ENCODE measurements around the gene CLCN5. TPM values are rescaled to one million over a fixed set of nuclear protein-coding genes. Genes with fewer than 3 reads are reported as not detected.

CLCN5 gene
- total RNA-seq, 1 experiment from 2014 or later: 0.34 TPM

DNA sequence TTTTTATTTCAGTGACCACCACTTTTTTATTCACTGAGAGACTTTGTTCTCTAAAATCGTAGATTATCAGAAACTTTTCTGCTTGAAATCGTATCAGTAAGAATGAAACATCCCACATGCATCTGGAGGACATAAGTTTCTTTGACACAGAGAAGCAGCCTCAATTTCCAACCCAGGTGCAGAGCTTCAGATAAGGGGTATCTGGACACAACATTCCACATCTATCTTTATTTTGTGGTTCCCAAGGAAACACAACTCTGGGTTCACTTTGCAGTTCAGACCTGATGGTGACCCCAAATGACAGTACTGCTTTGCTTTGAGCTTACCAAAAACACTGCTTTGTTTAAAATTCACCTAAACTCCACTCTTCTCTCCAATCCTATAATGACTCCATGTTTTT is 1.3 kb upstream of the CLCN5 start:
- no peak for DNase-seq (ENCODE audit: low read depth)
- in situ Hi-C loops (cut with HindIII; ENCODE audit: low pct_unique_long_range_greater_than_20kb, low sequenced_read_pairs): no loop called here

DNA sequence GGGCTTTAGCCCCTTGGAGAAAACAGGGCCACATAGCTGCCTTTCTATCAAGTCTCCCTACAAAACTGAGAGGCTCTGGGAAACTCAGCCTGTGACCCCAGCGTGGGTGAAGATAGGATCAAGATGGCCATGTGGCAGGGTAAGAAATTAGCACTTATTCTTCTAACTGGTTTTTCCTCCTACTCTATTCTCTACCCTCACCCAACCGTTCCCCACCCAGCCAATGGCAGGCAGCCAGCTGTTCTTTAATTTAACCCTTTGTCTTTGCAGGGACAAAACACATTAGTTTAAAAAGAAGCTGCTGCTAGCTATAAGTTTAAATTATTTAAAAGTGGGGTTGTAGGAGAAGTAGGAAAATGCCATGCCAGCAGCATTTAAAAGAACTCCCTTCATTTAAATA is 2.8 kb downstream of the CLCN5 start:
- no peak for DNase-seq (ENCODE audit: low read depth)
- in situ Hi-C loops (cut with HindIII; ENCODE audit: low pct_unique_long_range_greater_than_20kb, low sequenced_read_pairs): no loop called here

DNA sequence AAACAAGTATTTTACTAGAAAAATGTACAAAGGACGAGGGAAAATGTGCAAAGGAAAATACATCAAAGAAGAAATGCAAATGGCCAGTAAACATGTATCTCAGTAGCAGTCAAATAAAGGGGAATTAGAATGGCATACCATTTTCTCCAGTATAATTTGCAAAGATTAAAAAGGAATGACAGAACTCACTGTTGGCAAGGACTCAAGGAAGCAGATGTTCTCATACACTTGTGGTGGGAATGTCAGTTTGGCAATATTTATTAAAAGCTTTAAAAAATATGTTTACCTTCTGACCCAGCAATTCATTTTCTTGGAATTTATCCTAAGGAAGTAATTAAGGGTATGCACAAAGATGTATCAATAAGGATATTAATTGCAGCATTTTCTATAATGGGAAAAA is 7.6 kb downstream of the CLCN5 start:
- DNase-seq (ENCODE audit: low read depth): no peak
- in situ Hi-C loops (cut with HindIII; ENCODE audit: low pct_unique_long_range_greater_than_20kb, low sequenced_read_pairs): no loop called here

DNA sequence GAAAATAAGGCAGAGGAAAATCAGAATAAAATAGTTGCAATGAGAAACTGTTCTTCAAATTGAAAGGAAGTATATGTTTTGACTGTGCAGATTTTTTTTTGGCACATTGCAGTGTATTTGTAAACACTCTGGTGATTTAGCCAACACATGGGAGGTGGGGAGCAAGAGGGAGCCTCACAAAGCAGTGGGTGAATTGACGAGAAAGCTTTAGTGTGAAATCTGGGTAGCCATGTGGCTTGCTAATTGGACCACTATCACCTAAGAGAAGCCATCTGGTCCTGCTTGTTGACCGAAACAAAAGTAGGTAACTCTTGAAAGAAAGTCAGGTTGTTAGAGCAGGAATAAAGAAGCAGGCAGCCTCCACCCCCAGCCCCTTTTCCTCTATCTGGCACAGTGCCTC is 10.4 kb downstream of the CLCN5 start:
- DNase-seq (ENCODE audit: low read depth): no peak
- in situ Hi-C loops (cut with HindIII; ENCODE audit: low pct_unique_long_range_greater_than_20kb, low sequenced_read_pairs): no loop called here

DNA sequence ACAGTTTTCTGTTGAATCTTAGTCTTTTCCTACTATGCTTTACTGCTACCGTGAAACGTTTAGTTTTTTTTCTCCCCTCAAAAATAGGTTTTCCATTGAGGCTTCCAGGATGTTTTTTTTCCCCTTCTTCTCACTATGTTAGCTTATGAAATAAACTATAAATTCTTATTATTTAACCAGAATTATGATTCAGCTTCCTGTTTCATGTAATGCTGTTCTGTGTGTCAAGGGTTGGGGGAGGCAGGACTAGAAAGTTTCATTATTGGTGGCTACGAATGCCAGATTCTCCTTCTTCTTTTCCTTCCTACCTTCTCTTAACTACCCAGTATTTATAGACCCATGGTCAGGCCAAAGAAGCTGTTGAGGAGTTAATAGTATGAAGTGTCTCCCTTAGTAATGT is 11.8 kb downstream of the CLCN5 start:
- in situ Hi-C loops (cut with HindIII; ENCODE audit: low pct_unique_long_range_greater_than_20kb, low sequenced_read_pairs): no loop called here
- DNase-seq (ENCODE audit: low read depth): no peak

DNA sequence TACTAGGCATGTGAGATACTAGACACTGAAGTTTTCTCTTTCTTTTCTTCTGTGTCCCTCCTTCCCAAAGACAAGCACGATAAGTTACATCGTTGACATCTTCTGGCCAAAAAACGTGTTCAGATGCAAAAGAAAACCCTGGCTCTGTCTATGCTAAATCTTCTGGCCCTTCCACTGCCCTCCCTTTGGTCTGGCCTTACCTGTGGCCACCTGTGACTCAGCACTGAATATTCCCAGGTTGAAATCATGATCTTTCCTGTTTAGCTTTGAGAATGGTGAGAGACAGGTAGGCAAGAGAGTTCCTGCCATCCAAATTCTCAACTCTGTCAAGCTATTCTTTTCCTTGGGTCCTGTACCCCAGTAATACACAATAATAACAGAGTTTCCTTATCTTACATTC is 12.3 kb downstream of the CLCN5 start:
- in situ Hi-C loops (cut with HindIII; ENCODE audit: low pct_unique_long_range_greater_than_20kb, low sequenced_read_pairs): no loop called here
- DNase-seq (ENCODE audit: low read depth): no peak

DNA sequence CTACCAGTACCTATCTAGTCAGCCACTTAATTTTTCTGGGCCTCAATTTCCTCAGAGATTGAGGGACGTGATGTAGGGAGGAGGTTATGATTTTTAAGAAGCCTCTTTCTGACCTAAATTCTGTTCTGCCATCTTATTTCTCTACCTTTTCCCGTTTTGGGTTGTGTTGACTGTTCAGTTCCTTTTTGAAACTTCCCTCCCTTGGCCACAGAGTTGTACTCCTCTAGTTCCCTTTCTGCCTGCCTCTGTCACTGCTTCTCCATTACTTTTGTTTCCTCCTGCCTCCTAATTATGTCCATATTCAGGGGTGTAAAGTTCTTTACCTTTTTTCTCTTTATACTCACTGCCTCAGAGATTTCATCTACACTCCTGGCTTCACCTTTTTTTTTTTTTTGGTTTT is 25.4 kb downstream of the CLCN5 start:
- in situ Hi-C loops (cut with HindIII; ENCODE audit: low pct_unique_long_range_greater_than_20kb, low sequenced_read_pairs): no loop called here
- no peak for DNase-seq (ENCODE audit: low read depth)

DNA sequence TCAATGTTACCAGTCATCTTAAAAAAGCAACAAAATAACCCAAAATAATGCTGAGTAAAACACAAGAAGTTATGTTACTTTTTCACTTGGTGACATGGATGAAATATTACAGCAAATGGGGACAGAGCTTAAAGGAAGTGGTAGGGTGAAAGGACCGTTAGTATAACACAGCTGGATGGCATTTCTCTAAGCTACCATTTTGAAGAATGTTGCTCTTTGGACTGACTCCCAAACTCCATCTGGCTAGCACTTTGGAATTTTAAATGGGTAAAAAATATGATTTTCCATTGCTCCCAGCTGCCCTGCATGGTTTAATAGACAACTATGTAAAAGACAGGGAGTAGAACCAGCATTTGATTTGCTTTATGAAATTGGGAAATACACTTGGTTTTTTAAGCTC is 27.6 kb downstream of the CLCN5 start:
- no peak for DNase-seq (ENCODE audit: low read depth)
- in situ Hi-C loops (cut with HindIII; ENCODE audit: low pct_unique_long_range_greater_than_20kb, low sequenced_read_pairs): no loop called here

DNA sequence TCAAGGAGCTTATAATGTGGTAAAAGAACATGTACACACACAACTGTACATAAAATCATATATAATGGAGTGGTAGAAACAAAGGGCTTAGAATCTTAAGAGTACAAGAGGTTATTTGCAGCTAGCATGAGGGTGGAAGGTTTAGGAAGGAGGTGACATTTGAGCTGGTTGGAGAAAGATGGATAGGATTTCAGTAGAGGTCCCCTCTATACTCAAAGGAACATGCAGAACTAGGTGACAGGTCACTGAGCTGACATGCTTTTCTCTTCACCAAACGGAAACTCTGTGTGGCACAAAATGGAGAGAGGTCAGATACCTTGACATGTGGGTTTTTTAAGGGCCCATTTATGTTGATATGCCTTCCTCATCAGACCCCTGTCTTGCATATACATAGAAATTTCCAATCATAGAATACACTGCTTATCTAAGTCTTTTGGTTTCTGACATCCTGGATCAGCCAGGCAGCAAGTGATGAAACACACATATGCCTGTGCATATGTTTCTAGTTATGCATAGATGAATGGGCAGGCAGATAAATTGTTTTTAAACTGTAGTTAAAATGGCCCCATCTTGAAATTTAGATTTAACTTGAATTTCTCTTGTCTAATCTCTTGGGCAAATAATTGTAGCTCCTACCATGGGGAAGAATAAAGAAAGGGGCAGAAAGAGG is 29.3 kb downstream of the CLCN5 start:
- in situ Hi-C loops (cut with HindIII; ENCODE audit: low pct_unique_long_range_greater_than_20kb, low sequenced_read_pairs): no loop called here
- no peak for DNase-seq (ENCODE audit: low read depth)

DNA sequence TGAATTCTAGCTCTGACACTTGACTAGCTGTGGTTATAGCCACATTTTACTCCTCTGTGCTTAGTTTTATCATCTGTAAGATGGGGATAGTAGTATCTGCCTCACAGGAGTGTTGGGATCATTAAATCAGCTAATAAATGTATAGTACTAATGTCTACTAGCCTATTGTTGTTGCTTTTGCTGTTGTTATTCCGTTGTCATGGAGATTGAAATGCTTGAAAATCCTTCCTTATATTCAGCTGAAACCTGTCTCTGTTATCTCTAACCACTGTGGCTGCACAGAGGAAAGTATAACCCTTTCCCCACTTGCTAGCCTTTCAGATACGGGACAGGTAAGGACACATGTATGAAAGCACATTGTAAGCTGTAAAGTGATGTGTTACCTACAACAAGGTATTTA is 33.9 kb downstream of the CLCN5 start:
- no peak for DNase-seq (ENCODE audit: low read depth)
- in situ Hi-C loops (cut with HindIII; ENCODE audit: low pct_unique_long_range_greater_than_20kb, low sequenced_read_pairs): no loop called here

DNA sequence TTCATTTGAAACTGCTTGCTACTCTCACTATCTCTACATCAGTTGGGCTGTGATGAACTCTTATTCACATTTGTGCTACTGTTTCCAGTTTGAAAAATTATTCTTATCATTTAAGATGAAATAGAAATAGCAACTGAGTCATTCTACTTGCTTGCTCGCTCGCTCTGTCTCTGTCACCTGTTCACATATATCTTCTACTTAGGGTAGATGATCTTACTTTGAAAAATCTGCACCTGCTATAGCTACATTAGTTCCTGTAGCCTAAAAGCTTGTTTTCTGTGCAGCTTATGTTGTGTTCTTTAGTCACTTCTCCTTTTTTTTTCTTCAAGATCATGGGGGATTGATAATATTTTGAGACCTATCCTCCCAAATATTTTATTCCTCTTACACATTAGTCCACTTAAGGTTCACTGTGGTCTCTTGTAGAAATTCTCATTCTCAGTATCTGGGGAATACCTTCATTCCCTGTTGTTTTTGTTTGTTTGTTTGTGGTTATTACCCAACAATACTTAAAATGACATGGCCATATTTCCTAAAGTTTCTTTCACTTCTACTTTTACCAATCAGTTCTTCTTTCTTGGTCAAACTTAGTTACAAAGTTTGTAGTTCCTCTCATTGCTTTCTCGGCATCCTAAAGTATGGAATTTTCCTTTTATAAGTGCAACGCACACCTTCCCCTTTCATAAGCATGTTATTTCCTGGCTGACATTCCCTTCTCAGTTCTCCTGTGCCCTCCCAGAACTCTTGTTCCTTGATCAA is 36.5 kb downstream of the CLCN5 start:
- DNase-seq (ENCODE audit: low read depth): no peak
- in situ Hi-C loops (cut with HindIII; ENCODE audit: low pct_unique_long_range_greater_than_20kb, low sequenced_read_pairs): no loop called here

DNA sequence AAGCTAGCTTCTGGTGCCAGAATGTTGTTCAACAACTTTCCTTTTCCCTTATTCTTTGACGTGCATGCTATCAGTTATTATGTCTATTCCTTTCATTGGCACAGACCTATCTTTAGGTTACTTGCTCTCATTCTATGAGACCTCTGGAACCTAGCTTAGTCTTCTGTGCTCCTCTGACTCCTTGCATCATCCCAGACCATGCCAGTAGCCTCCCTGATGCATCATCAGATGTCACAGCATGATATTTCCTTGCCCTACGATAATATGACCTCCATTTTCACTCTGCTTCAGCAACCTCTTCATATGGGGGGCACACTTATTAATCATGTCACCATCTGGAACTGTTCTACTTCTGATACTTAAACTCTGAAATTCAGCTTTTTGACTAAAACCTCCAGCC is 37.2 kb downstream of the CLCN5 start:
- in situ Hi-C loops (cut with HindIII; ENCODE audit: low pct_unique_long_range_greater_than_20kb, low sequenced_read_pairs): no loop called here
- no peak for DNase-seq (ENCODE audit: low read depth)

DNA sequence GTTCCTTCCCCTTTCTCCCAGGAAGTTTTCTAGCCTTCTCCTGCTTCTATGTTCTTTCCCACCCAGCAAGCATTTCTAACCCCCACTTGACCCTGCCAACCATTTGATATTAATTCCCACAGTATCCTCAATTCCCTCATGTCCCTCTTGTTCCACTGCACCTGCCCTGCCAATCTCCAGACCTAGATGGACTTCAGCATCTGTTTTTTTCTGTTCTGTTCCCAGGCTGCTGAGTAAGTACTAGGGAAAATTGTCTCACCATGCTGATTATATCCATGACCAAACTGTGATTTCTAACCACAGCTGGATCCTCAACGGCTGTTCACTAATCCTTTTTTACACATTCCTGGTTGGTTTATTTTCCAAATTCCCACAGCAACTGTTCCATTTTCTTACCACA is 37.7 kb downstream of the CLCN5 start:
- in situ Hi-C loops (cut with HindIII; ENCODE audit: low pct_unique_long_range_greater_than_20kb, low sequenced_read_pairs): no loop called here
- no peak for DNase-seq (ENCODE audit: low read depth)

DNA sequence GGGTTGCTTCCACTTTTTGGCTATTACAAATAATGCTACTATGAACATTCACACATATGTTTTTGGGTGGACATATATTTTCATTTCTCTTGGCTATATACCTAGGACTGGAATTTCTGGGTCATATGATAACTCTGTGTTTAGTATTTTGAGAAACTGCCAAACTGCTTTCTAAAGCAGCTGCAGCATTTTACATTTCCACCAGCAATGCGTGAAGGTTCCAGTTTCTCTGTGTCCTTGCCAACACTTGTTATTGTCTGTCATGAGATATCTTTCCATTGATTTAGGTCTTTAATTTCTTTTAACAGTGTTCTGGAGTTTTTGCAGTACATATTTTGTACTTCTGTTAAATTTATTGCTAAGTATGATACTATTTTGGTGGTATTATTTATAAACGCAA is 48.3 kb downstream of the CLCN5 start:
- in situ Hi-C loops (cut with HindIII; ENCODE audit: low pct_unique_long_range_greater_than_20kb, low sequenced_read_pairs): no loop called here
- no peak for DNase-seq (ENCODE audit: low read depth)

DNA sequence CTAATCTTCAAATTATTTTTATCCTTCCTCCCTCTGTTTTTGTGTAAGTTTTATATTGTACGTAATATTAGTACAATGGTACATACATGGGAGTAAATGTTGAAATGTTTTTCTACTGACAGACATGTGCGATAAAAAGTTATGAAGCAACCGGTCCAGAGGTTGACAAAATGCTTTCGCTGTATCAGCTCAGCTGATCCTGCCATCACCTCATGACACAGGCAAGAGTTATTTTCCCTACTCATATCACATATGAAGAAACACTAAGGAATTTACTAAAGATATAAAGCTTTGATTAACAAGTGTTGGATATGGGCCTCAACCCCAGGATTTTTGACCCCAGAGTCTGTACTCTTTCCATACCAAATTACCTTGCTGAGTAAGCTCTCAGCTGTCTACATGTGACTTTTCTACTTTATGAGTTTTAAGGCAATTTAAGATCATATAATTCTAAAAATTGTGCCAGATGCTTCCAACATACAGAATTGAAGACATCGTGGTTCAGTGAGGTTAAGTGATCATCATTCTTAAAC is 50.0 kb downstream of the CLCN5 start:
- in situ Hi-C loops (cut with HindIII; ENCODE audit: low pct_unique_long_range_greater_than_20kb, low sequenced_read_pairs): no loop called here
- DNase-seq (ENCODE audit: low read depth): no peak

DNA sequence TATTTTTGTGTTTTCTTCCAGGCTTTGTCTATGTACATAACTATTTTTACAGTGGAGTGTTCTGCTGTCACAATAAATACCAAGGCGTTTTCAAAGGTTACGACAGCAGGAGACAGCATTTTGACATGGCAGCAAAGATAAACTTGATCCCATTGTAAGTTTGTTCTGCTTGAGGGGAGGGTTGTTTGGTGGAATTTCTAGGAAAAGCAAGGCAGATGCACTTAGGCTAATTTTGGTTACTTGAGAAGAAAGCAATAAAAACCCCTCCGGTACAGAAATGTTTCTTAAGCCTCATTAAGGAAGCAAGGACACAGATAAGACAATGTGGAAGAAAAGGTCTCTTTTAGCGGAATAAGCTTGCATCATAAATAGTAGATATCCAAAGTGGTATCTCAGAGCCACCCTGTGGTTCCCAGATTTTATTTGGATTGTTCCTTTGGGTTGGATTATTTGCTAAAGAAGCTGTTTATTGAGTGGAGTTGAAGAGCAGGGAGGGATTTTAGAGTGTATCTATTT is 54.3 kb downstream of the CLCN5 start:
- DNase-seq (ENCODE audit: low read depth): no peak
- in situ Hi-C loops (cut with HindIII; ENCODE audit: low pct_unique_long_range_greater_than_20kb, low sequenced_read_pairs): no loop called here

DNA sequence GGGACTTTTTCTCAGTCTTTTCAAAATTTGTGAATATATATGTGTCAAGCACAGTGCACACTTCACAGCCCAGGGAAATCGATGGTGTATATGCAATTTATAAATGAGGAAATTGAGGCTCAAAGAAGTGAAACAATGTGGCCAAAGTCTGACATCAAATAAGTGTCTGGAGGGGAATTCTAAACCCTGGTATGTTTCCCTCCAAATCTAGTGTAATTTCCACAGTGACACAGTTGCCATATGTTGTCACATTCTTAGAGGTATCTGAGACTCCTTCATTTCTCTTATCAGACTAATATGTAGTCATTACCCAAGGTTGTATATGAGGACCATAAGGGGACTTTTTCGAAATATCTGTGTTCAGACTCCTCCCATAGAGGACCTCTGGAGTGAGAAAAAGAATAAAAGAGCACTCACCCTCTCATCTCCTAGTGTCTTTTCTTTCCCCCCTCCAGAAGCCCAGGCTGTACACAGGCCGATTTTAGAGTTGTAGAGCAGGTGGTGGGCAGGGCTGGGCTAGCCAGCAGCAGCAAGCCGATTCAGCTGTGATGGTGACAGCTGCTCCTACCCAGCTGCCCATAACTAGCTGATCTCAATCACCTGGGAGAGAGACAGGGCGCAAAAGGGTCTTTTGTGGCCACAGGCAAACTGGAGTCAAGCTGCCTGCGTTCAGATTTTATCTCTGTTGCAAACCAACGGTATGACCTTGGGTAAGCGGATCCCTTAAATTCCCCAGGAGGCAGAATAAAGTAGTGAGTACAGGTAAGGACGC is 55.1 kb downstream of the CLCN5 start:
- in situ Hi-C loops (cut with HindIII; ENCODE audit: low pct_unique_long_range_greater_than_20kb, low sequenced_read_pairs): no loop called here
- DNase-seq (ENCODE audit: low read depth): no peak

DNA sequence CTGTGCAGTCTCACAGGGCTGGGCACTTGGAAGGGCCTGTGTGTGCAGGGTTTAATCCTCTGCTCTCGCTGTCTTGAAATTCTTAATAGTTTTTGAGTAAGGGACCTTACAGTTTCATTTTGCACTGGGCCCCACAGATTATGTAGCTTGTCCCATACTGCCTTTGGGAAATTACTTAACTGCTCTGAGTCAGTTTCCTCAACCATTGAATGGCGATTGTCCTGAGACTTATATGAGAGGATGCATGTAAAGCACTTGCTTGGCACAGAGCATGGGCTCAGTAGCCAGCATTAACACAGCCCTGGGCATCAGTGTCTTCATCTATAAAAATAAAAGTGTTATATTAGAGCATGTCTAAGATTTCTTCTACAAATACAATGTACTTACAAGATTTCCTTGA is 55.8 kb downstream of the CLCN5 start:
- in situ Hi-C loops (cut with HindIII; ENCODE audit: low pct_unique_long_range_greater_than_20kb, low sequenced_read_pairs): no loop called here

DNA sequence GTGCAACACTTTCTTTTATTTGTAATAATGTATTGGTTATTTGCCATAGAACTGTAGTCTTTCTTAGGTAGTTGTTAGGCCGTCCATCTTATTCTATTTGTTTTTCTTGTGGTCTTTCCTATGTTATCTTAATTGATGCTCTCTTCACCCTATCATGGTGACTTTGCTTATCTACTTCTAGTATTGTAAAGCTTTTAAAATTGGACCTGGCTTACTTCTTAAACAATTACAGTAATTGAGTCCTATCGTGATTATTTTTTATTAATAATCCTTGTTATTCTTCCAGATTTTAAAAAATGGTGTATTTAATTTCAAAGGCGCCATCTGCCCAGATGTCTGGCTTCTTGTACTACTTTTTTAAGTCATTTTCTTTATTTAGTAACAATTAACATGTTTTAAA is 63.7 kb downstream of the CLCN5 start:
- DNase-seq (ENCODE audit: low read depth): no peak
- in situ Hi-C loops (cut with HindIII; ENCODE audit: low pct_unique_long_range_greater_than_20kb, low sequenced_read_pairs): no loop called here

More for the DNA sequence above, 55.8 kb downstream of the CLCN5 start:
- no peak for DNase-seq (ENCODE audit: low read depth)

All from Caki2 (cell line).